KBM-7 (cell line): Measurements from ENCODE around the gene HECTD4.
"Not testable (repeated sequence)": the region's sequence is repeated elsewhere in the genome, so short reads cannot be mapped to it uniquely, and the experiment has no call there.

Experiments
- DNase-seq: peaks from one replicate; pipeline ENCODE4 v3.0.0-alpha.2; 2015
- in situ Hi-C: fragments of 300-500 bp; cut with MboI; formaldehyde crosslinking; loops from 2 replicates; pipeline ENCODE4 v1.14.3; 2020; ENCODE audit warnings: low sequenced_read_pairs, low pct_unique_long_range_greater_than_20kb, mixed read lengths

HECTD4 gene

GRCh38 chr12:112158461-112159145, 223.6 kb downstream of the HECTD4 start:
- DNase-seq, in situ Hi-C loops: not testable (repeated sequence)

GRCh38 chr12:112153893-112154219, 228.4 kb downstream of the HECTD4 start:
- DNase-seq = no peak
- in situ Hi-C loops = no loop called here

GRCh38 chr12:112153181-112153892, 228.9 kb downstream of the HECTD4 start:
- in situ Hi-C loops = no loop called here
- no peak for DNase-seq

- in situ Hi-C loops = no loop called here
- no peak for DNase-seq
These were observed 230.3 kb downstream of the HECTD4 start for GRCh38 chr12:112151766-112152541.

GRCh38 chr12:112149596-112149995, 232.6 kb downstream of the HECTD4 start:
- in situ Hi-C loops = no loop called here
- DNase-seq = no peak

GRCh38 chr12:112148031-112148513, 234.2 kb downstream of the HECTD4 start:
- in situ Hi-C loops = no loop called here
- DNase-seq = no peak

- in situ Hi-C loops = no loop called here
- DNase-seq = no peak
These were observed 236.1 kb downstream of the HECTD4 start for GRCh38 chr12:112146123-112146522.

- DNase-seq = no peak
- in situ Hi-C loops = no loop called here
These were observed 241.5 kb downstream of the HECTD4 start for GRCh38 chr12:112140728-112141127.

- in situ Hi-C loops = no loop called here
- DNase-seq = no peak
These were observed 247.5 kb downstream of the HECTD4 start for GRCh38 chr12:112134731-112135130.

GRCh38 chr12:112133418-112133817, 248.8 kb downstream of the HECTD4 start:
- in situ Hi-C loops = no loop called here

GRCh38 chr12:112131686-112132085, 250.5 kb downstream of the HECTD4 start:
- in situ Hi-C loops = no loop called here
- DNase-seq = no peak

More at GRCh38 chr12:112133418-112133817, 248.8 kb downstream of the HECTD4 start:
- DNase-seq = no peak

- in situ Hi-C loops = no loop called here
- DNase-seq = peak; percentile 80
These were observed 251.7 kb downstream of the HECTD4 start for GRCh38 chr12:112130441-112130998.

- no peak for DNase-seq
- in situ Hi-C loops = no loop called here
These were observed 255.3 kb downstream of the HECTD4 start for GRCh38 chr12:112126911-112127310.

GRCh38 chr12:112126000-112126438, 256.2 kb downstream of the HECTD4 start:
- DNase-seq = peak; percentile 16
- in situ Hi-C loops = no loop called here

GRCh38 chr12:112125250-112125999, 256.8 kb downstream of the HECTD4 start, which contains the start of gene TRAFD1:
TSS of gene TRAFD1 (plus strand) at chr12:112125560. CDS start at chr12:112130523, 4,963 bp downstream.
- peak; percentile 98 for DNase-seq
- in situ Hi-C loops = no loop called here

GRCh38 chr12:112124918-112125249, 257.3 kb downstream of the HECTD4 start:
- in situ Hi-C loops = no loop called here
- no peak for DNase-seq

GRCh38 chr12:112122823-112123690, 259.2 kb downstream of the HECTD4 start:
- in situ Hi-C loops = no loop called here
- DNase-seq = no peak
